ENCODE results near the gene RABGGTA.

Gene RABGGTA

DNA sequence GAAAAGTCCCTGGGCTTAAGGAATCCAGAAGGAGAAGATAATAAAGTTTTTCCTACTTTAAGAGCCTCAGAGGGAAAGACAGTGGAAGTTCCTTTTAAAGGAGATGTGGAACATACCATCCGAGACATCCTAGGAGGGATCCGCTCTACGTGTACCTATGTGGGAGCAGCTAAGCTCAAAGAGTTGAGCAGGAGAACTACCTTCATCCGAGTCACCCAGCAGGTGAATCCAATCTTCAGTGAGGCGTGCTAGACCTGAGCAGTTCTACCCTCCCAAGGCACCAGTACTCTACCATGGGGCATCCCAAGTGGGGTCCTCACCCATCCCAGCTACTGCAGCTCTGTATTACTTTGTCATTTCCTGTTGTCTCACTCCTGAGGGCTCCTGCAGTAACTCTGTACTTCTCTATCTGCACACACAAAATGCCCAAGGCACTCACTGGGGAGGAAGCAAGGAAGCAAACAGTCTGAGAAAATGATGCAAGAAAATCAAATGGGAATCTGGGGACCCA, 32.8 kb downstream of the RABGGTA start:
- TF ChIP-seq SPI1 (IDR thresholded peaks at IDR 0.05; ENCODE audit: borderline replicate concordance, low read depth) (no peak), POLR2AphosphoS5 (IDR thresholded peaks at IDR 0.05; ENCODE audit: low read depth) (no peak)
- DNase-seq (ENCODE audit: low read depth in 1 of 2, low spot score in 1 of 2): no peak
- no peak overlapping the region for H3K27ac ChIP-seq (replicated peaks)
- H3K4me3 ChIP-seq (replicated peaks; ENCODE audit: insufficient read depth, low read length): no peak overlapping the region
- no peaks in the 10 kb centered on the region for H3K27me3 ChIP-seq (ENCODE audit: insufficient read depth, poor library complexity, severe bottlenecking)

GRCh38 chr14:24238123-24238522, 33.3 kb downstream of the RABGGTA start:
- no peak for TF ChIP-seq SPI1 (IDR thresholded peaks at IDR 0.05; ENCODE audit: borderline replicate concordance, low read depth)
- TF ChIP-seq POLR2AphosphoS5 (IDR thresholded peaks at IDR 0.05; ENCODE audit: low read depth): no peak
- no peak for TF ChIP-seq GABPA (IDR thresholded peaks at IDR 0.05; ENCODE audit: low read depth)
- no peak for TF ChIP-seq CTCF (IDR thresholded peaks at IDR 0.05; ENCODE audit: insufficient read depth, low read length)
- TF ChIP-seq, protein P1, sequence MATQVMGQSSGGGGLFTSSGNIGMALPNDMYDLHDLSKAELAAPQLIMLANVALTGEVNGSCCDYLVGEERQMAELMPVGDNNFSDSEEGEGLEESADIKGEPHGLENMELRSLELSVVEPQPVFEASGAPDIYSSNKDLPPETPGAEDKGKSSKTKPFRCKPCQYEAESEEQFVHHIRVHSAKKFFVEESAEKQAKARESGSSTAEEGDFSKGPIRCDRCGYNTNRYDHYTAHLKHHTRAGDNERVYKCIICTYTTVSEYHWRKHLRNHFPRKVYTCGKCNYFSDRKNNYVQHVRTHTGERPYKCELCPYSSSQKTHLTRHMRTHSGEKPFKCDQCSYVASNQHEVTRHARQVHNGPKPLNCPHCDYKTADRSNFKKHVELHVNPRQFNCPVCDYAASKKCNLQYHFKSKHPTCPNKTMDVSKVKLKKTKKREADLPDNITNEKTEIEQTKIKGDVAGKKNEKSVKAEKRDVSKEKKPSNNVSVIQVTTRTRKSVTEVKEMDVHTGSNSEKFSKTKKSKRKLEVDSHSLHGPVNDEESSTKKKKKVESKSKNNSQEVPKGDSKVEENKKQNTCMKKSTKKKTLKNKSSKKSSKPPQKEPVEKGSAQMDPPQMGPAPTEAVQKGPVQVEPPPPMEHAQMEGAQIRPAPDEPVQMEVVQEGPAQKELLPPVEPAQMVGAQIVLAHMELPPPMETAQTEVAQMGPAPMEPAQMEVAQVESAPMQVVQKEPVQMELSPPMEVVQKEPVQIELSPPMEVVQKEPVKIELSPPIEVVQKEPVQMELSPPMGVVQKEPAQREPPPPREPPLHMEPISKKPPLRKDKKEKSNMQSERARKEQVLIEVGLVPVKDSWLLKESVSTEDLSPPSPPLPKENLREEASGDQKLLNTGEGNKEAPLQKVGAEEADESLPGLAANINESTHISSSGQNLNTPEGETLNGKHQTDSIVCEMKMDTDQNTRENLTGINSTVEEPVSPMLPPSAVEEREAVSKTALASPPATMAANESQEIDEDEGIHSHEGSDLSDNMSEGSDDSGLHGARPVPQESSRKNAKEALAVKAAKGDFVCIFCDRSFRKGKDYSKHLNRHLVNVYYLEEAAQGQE (IDR thresholded peaks at IDR 0.05; ENCODE audit: insufficient replicate concordance, low read depth): no peak
- no peak overlapping the region for H3K4me3 ChIP-seq (replicated peaks; ENCODE audit: insufficient read depth, low read length)
- no peak overlapping the region for H3K27ac ChIP-seq (replicated peaks)
- H3K27me3 ChIP-seq (ENCODE audit: insufficient read depth, poor library complexity, severe bottlenecking): no peaks in the 10 kb centered on the region
- DNase-seq (ENCODE audit: low read depth in 1 of 2, low spot score in 1 of 2): no peak

GRCh38 chr14:24237463-24237955, 33.9 kb downstream of the RABGGTA start:
- Histone ChIP-seq H3K27me3 (ENCODE audit: insufficient read depth, poor library complexity, severe bottlenecking) (no peaks in the 10 kb centered on the region), H3K27ac (replicated peaks) (no peak overlapping the region), H3K4me3 (replicated peaks; ENCODE audit: insufficient read depth, low read length) (no peak overlapping the region)
- TF ChIP-seq POLR2AphosphoS5 (IDR thresholded peaks at IDR 0.05; ENCODE audit: low read depth) (0 out of 2 replicates have a peak, but pooled peaks have one; percentile 19), CTCF (IDR thresholded peaks at IDR 0.05; ENCODE audit: insufficient read depth, low read length) (no peak), SPI1 (IDR thresholded peaks at IDR 0.05; ENCODE audit: borderline replicate concordance, low read depth) (no peak)
- DNase-seq (ENCODE audit: low read depth in 1 of 2, low spot score in 1 of 2): no peak

DNA sequence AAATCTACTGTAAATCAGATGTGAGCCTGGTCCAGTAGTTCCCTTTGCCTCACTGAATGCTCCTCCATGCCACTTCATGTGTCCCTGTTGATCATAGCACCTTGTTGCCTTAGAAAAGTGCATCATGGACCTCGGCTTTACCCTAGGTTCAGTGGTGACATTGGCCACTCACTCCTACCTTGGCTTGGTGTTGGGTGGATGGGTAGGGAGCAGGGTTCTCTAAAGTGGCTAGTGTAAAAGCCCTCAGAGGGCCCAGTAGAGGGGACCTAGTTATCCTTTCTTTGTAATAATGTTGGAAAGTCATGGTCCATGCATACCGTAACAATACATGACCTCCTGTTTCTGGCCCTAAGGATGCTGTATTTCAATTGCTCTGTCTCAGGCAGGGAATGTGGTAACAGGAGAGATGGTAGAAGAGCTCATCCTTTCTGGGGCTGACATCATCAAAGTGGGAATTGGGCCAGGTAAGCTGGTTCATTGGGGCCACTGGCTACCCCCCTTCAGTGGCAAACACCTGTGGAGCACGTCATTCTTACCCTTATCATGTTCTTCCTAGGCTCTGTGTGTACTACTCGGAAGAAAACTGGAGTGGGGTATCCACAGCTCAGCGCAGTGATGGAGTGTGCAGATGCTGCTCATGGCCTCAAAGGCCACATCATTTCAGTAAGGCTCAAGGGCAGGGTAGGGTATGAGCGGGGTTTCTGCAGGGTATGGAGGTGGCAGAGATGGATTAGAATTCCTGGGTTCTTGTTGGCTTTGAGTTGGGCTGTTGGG, 34.5 kb downstream of the RABGGTA start:
- Histone ChIP-seq H3K27me3 (ENCODE audit: insufficient read depth, poor library complexity, severe bottlenecking) (no peaks in the 10 kb centered on the region), H3K27ac (replicated peaks) (no peak overlapping the region), H3K4me3 (replicated peaks; ENCODE audit: insufficient read depth, low read length) (no peak overlapping the region)
- no peak for DNase-seq (ENCODE audit: low read depth in 1 of 2, low spot score in 1 of 2)
- TF ChIP-seq, protein P1 (IDR thresholded peaks at IDR 0.05; ENCODE audit: insufficient replicate concordance, low read depth): no peak
- no peak for TF ChIP-seq CTCF (IDR thresholded peaks at IDR 0.05; ENCODE audit: insufficient read depth, low read length)
- TF ChIP-seq POLR2AphosphoS5 (IDR thresholded peaks at IDR 0.05; ENCODE audit: low read depth): 0 out of 2 replicates have a peak, but pooled peaks have one; percentile 7
- TF ChIP-seq SPI1 (IDR thresholded peaks at IDR 0.05; ENCODE audit: borderline replicate concordance, low read depth): no peak
- TF ChIP-seq GABPA (IDR thresholded peaks at IDR 0.05; ENCODE audit: low read depth): no peak
